Loucy (cell line): ENCODE data around the gene LDHB.

Experiments
- CTCF ChIP-seq: fragments of 200-600 bp; sonication (generic); conservative IDR thresholded peaks from 2 replicates; pipeline ENCODE4 v1.5.1; 2014; ENCODE audit warnings: mild to moderate bottlenecking, antibody characterized with exemption, low read length
- EZH2phosphoT487 ChIP-seq: fragments of 200-600 bp; IDR thresholded peaks from 2 replicates; pipeline ENCODE4 v1.6.1; 2018; ENCODE audit warnings: antibody characterized with exemption, mild to moderate bottlenecking, moderate library complexity, borderline replicate concordance

GRCh38 chr12:21615431-21615830 lies 42.2 kb downstream of the LDHB start:
- no peak for TF ChIP-seq CTCF
- no peak for TF ChIP-seq EZH2phosphoT487
